ENCODE data around the gene R3HDML.
"Not testable (repeated sequence)": the region's sequence is repeated elsewhere in the genome, so short reads cannot be mapped to it uniquely, and the experiment has no call there.

R3HDML gene

GRCh38 chr20:44336725-44337380 is at the start of gene R3HDML:
Gene R3HDML, plus strand, starts transcription at chr20:44337043. Its CDS starts 115 bp downstream, at chr20:44337158.
- no peak for DNase-seq

GRCh38 chr20:44287272-44288097 is 49.4 kb upstream of the R3HDML start:
- DNase-seq: no peak

- DNase-seq: no peak
Measured at GRCh38 chr20:44288252-44288651, 48.6 kb upstream of the R3HDML start.

GRCh38 chr20:44291754-44292153 is 45.1 kb upstream of the R3HDML start:
- DNase-seq: no peak

- DNase-seq: no peak
Measured at GRCh38 chr20:44296011-44296410, 40.8 kb upstream of the R3HDML start.

- DNase-seq: no peak
Measured at GRCh38 chr20:44297721-44298120, 39.1 kb upstream of the R3HDML start.

- DNase-seq: not testable (repeated sequence)
Measured at GRCh38 chr20:44299011-44299535, 37.8 kb upstream of the R3HDML start.

- DNase-seq: no peak
Measured at GRCh38 chr20:44301285-44301684, 35.6 kb upstream of the R3HDML start.

GRCh38 chr20:44302026-44302669 is 34.7 kb upstream of the R3HDML start:
- DNase-seq: no peak

- no peak for DNase-seq
Measured at GRCh38 chr20:44302736-44303135, 34.1 kb upstream of the R3HDML start.

- DNase-seq: no peak
Measured at GRCh38 chr20:44304383-44304782, 32.5 kb upstream of the R3HDML start.

- DNase-seq: no peak
Measured at GRCh38 chr20:44306927-44307326, 29.9 kb upstream of the R3HDML start.

GRCh38 chr20:44309763-44310663 is 26.8 kb upstream of the R3HDML start:
- peak; percentile 14 for DNase-seq

GRCh38 chr20:44310664-44311639 is 25.9 kb upstream of the R3HDML start, which contains the start of gene FITM2:
Gene FITM2, minus strand, starts transcription at chr20:44311202. Its CDS starts 54 bp downstream, at chr20:44311148.
- peak; percentile 97 for DNase-seq

GRCh38 chr20:44314870-44315269 is 22.0 kb upstream of the R3HDML start:
- DNase-seq: no peak

- DNase-seq: no peak
Measured at GRCh38 chr20:44319839-44320422, 16.9 kb upstream of the R3HDML start.

GRCh38 chr20:44324343-44324742 is 12.5 kb upstream of the R3HDML start:
- DNase-seq: no peak

- DNase-seq: no peak
Measured at GRCh38 chr20:44326391-44327159, 10.3 kb upstream of the R3HDML start.

GRCh38 chr20:44327748-44328147 is 9.1 kb upstream of the R3HDML start:
- DNase-seq: not testable (repeated sequence)

- no peak for DNase-seq
Measured at GRCh38 chr20:44328428-44328827, 8.4 kb upstream of the R3HDML start.

All from midbrain (tissue), 1 donor.